Omental fat pad (tissue), 4 donors: ENCODE measurements around the gene HOXA5. TPM values are rescaled to one million over a fixed set of nuclear protein-coding genes. Genes with fewer than 3 reads are reported as not detected.

ENCODE experiments used
- ATAC-seq: fragments of 150-250 bp; one replicate; pipeline ENCODE4 v1.9.1; 2016; ENCODE audit warnings: mild to moderate bottlenecking, moderate library complexity; ENCODE audit not compliant: low FRiP score
- DNase-seq: peaks from one replicate; pipeline ENCODE4 v3.0.0-alpha.2; 2019; ENCODE audit warnings: low spot score
- total RNA-seq, 4 donors: library from RNA; depleted of rRNA; stranded (reverse); fragments of >200 nt; gene quantifications; one replicate each; pipeline ENCODE4 v1.1.0, GENCODE V29; 2016
- TF ChIP-seq, protein P1 (sequence below), 3 donors: fragments of 450-650 bp; IDR thresholded peaks; one replicate each; pipeline ENCODE4 v1.5.1; 2016 to 2017; ENCODE audit warnings: antibody characterized with exemption in 3 of 3, mild to moderate bottlenecking in 3 of 3, moderate library complexity in 2 of 3

The HOXA5 gene
- total RNA-seq, 4 donors from 2014 or later = 10.4 to 39.4 (median 26.5) TPM

DNA sequence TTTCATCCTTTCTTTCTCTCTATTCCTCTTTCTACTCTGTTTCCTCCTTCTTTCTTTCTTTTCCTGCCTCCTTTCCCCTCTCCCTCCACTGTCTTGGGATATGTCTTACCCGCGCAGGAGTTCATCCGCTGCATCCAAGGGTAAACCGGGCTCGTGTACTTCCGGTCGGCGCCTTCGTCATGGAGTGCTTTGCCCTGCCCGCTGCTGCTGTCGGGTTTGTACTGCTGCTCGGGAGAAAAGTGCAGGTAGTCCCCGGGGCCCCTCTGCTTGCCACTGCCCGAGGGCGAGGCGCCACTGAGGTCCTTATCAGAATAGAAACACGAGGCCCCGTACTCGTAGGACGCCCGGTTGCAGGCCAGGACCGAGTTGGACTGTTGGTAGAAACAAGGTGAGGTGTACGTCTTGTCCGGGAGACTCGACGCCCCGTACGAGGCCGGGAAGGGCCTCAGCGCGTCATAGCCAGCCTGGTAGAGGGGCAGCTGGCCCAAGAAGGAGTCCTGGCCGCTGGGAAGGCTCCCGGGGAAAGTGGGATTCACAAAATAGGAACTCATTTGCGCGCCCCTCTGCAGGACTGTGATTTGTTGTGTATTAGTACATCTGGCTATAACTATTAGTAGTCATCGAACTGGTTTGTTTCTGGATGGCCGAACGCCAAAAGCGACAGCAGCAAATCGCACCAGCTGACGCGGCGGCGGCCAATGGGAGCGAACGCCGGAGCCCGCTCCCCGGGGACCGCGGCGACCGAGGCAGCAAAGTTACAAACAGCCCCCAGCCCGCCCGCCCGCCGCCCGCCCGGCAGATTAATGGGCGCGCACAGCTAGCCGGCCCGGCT is 3.9 kb upstream of the HOXA5 start, which contains the start of gene HOXA6:
HOXA6 (minus strand) TSS at position 576 of the 832 bp plus-strand sequence; CDS start at position 551, 25 bp downstream.
- ATAC-seq (no peak), DNase-seq (peak; percentile 63)
- TF ChIP-seq, protein P1, sequence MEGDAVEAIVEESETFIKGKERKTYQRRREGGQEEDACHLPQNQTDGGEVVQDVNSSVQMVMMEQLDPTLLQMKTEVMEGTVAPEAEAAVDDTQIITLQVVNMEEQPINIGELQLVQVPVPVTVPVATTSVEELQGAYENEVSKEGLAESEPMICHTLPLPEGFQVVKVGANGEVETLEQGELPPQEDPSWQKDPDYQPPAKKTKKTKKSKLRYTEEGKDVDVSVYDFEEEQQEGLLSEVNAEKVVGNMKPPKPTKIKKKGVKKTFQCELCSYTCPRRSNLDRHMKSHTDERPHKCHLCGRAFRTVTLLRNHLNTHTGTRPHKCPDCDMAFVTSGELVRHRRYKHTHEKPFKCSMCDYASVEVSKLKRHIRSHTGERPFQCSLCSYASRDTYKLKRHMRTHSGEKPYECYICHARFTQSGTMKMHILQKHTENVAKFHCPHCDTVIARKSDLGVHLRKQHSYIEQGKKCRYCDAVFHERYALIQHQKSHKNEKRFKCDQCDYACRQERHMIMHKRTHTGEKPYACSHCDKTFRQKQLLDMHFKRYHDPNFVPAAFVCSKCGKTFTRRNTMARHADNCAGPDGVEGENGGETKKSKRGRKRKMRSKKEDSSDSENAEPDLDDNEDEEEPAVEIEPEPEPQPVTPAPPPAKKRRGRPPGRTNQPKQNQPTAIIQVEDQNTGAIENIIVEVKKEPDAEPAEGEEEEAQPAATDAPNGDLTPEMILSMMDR (IDR thresholded peaks at IDR 0.05) = no peak

DNA sequence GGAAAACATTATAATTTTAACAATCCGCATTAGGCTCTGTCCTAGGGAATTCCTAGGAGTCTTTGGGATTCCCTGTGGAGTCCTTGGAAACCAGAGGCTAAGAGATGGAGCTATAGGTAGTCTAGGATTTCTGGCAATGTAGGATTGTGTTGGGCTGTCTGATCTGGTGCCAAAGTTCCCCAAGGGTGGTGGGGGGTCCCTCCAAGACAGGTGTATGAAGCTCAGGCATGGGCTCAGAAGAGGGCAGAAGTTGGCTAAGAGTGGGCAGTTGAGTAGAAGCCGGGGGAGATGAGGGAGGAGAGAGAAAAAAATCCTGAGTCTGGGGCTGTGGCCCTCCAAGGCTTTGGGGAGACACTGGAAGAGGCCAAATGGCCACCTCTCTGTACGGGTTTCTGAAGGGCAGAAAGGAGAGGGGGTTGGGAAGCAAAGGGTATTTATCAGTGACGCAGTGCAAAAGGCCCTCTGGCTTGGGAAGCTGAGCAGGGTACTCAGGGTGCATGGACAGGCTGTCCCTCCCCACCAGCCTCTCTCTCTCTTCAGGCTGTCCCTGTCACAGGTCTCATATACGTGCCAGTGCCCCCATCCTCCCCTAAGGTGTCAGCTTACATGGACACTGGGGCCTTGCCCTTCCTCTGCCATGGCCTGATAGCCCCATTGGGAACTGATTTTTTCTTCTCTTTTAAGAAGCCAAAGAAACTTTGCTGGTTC is 3.2 kb upstream of the HOXA5 start:
- TF ChIP-seq, protein P1 (IDR thresholded peaks at IDR 0.05) = no peak
- DNase-seq = peak; percentile 21
- ATAC-seq = no peak

DNA sequence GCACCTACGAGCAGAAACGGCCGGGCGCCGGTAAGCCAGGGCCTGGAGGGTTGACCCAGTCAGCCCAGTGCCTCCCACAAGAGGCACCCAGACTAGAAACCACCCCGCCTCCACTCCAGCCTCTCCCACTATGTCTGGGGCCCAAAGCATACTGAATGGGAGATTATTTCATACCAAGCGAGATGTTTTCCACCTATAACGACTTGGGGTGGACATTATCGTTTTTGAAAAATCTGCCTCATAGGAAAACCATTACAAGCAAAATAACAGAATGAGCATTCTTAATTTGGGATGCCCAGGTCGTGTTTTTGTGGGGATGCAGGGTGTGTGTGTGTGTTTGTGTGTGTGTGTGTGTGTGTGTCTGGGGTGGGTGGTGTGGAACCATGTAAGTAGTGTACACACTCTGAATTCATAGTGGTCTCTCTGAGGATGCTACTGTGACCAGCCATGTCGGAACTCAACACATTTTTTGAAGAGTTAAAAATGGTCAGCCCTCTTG is 2.5 kb upstream of the HOXA5 start:
- ATAC-seq (no peak), DNase-seq (no peak)
- TF ChIP-seq, protein P1 (IDR thresholded peaks at IDR 0.05) = no peak

DNA sequence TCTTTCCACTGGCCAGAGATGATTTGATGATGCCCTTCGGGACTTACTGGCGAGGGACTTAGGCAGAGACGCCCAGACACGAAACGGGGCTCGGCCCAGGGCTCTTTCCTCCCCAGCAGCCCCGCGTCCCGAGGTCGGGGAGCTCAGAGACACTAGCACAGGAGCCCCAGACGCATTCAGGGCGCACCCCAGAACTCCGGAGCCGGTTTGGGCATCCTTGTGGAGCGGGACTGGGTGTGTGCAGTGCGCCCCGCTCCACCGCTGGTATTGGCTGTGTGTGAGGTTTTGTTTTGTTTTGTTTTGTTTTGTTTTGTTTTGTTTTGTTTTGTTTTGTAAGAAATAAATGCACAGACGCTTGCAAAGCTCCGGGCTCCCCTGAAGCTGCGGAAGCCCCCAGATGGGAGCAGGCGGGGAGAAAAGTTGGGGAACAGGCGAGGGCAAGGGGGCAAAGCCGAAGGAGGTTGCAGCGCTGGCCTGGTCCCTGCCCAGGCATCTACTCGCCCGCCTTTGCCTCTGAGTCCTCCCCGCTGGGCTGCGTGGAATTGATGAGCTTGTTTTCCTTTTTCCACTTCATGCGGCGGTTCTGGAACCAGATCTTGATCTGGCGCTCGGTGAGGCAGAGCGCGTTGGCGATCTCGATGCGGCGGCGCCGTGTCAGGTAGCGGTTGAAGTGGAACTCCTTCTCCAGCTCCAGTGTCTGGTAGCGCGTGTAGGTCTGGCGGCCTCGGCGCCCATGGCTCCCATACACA is 1.9 kb upstream of the HOXA5 start:
- DNase-seq = peak; percentile 21
- TF ChIP-seq, protein P1 (IDR thresholded peaks at IDR 0.05) = no peak
- no peak for ATAC-seq

DNA sequence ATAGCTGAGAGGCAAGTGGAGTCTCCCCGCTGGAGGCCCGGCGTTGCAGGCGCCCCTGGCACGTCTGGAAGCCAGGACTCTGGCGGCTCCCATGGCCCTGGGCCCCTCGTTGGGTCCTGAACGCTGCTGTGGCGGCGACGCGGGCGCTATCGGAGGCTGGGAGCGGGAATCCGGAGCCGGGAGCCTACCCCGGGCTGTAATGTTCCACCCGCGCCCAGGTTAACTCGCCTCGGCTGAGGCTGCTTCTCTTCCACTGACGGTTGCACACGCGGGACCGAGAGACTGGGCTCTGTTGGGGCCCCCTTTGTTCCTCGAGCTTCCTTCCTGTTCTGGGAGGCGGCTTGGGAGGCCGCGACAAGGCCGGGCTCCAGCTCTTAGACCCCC is 1.3 kb upstream of the HOXA5 start:
- TF ChIP-seq, protein P1 (IDR thresholded peaks at IDR 0.05) = no peak
- ATAC-seq = no peak

DNA sequence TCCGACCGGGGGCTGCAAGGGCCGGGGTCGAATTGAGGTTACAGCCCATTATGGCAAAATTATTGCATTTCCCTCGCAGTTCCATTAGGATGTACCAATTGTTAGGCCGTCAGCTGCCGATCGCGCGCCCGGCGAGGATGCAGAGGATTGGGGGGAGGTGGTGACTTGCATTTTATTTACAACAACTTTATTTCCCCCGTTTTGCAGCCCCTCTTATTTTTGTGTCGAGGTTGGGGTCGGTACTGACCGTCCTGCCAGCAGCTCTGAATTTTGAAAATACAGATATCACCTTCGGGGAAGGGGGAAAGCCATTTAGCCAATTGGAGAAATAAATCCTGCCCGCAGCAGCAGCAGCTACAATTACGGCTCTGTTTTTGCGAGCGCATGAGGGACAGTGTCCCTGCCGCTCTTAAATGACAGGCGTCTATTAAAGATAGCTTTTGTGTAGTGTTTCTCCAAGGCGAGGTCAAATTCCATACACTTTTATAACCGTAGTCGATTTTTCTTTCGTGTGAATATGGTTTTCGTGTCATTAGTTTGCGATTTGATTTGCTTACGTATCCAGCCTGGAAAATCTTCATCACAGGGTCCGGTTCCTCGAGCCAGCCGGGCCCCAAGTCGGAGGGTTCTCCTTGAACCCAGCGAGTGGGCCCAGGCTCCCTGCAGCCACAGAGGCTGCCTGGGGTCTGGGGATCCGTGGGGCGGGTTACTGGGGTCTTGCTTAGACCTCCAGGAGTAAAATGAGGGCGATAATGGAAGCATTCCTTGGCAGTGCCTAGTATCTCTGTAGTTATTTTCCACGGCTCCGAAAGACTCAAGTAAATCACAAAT is 684 bp upstream of the HOXA5 start:
- TF ChIP-seq, protein P1 (IDR thresholded peaks at IDR 0.05) = peak in 1 of 3 donors; percentile 89
- DNase-seq = peak; percentile 21

More for the DNA sequence above, 1.3 kb upstream of the HOXA5 start:
- DNase-seq = peak; percentile 21

More for the DNA sequence above, 684 bp upstream of the HOXA5 start:
- no peak for ATAC-seq
